Chondrocyte (in vitro differentiated cells): ENCODE data around the gene ODR4. TPM values are rescaled to one million over a fixed set of nuclear protein-coding genes. Genes with fewer than 3 reads are reported as not detected.
"Not testable (repeated sequence)": the region's sequence is repeated elsewhere in the genome, so short reads cannot be mapped to it uniquely, and the experiment has no call there.

ENCODE experiments used
- DNase-seq: peaks from one replicate; pipeline ENCODE4 v3.0.0; 2021; ENCODE audit warnings: mixed read lengths, low spot score
- H3K27ac Mint-ChIP-seq: one replicate; pipeline ENCODE4 v1.8.0; 2021; ENCODE audit warnings: mild to moderate bottlenecking, moderate library complexity, mixed read lengths; ENCODE audit not compliant: unreplicated experiment
- H3K27me3 Mint-ChIP-seq: 2 replicates; pipeline ENCODE4 v1.8.0; 2021; ENCODE audit warnings: low read depth, mixed read lengths
- H3K36me3 Mint-ChIP-seq: 2 replicates; pipeline ENCODE4 v1.8.0; 2021; ENCODE audit warnings: low read depth, mixed read lengths
- H3K4me1 Mint-ChIP-seq: 2 replicates; pipeline ENCODE4 v1.8.0; 2021; ENCODE audit warnings: low read depth, mild to moderate bottlenecking, mixed read lengths
- H3K4me3 Mint-ChIP-seq: one replicate; pipeline ENCODE4 v1.8.0; 2021; ENCODE audit warnings: mild to moderate bottlenecking, moderate library complexity, mixed read lengths; ENCODE audit not compliant: unreplicated experiment
- H3K9me3 Mint-ChIP-seq: 2 replicates; pipeline ENCODE4 v1.8.0; 2021; ENCODE audit warnings: low read depth, mixed read lengths
- CTCF ChIP-seq: fragments of 200-600 bp; sonication (generic); IDR thresholded peaks from 2 replicates; pipeline ENCODE4 v1.5.0; 2021; ENCODE audit warnings: antibody characterized with exemption, mild to moderate bottlenecking, moderate library complexity
- total RNA-seq: library from RNA; stranded (reverse); gene quantifications from 3 replicates; pipeline ENCODE4 v1.2.1, GENCODE V29; 2021

The ODR4 gene
- total RNA-seq, 1 donor from 2014 or later, result 16.7 TPM

GRCh38 chr1:186340772-186341171, 34.9 kb upstream of the ODR4 start:
- Mint-ChIP-seq H3K4me1 (no peaks in the 10 kb centered on the region), H3K27ac (no peak overlapping the region), H3K4me3 (no peak overlapping the region), H3K27me3 (no peaks in the 10 kb centered on the region), H3K9me3 (no peaks in the 10 kb centered on the region), H3K36me3 (peaks cover 38% of the 10 kb centered on the region)
- no peak for TF ChIP-seq CTCF
- DNase-seq, result no peak

GRCh38 chr1:186347837-186348691, 27.6 kb upstream of the ODR4 start:
- peaks cover 52% of the 10 kb centered on the region for H3K36me3 Mint-ChIP-seq
- H3K9me3 Mint-ChIP-seq, DNase-seq, H3K4me3 Mint-ChIP-seq, H3K27me3 Mint-ChIP-seq, H3K27ac Mint-ChIP-seq, H3K4me1 Mint-ChIP-seq: not testable (repeated sequence)

GRCh38 chr1:186374303-186375151, 1.1 kb upstream of the ODR4 start:
- Mint-ChIP-seq H3K9me3 (no peaks in the 10 kb centered on the region), H3K4me1 (peaks cover 33% of the 10 kb centered on the region), H3K36me3 (peaks cover 13% of the 10 kb centered on the region), H3K27ac (peak overlapping the region; percentile 100), H3K27me3 (no peaks in the 10 kb centered on the region), H3K4me3 (peak overlapping the region; percentile 94)
- DNase-seq, result no peak
- TF ChIP-seq CTCF, result no peak

GRCh38 chr1:186375929-186376319, 286 bp downstream of the ODR4 start:
- peak overlapping the region; percentile 94 for H3K4me3 Mint-ChIP-seq
- DNase-seq, result no peak
- peaks cover 12% of the 10 kb centered on the region for H3K36me3 Mint-ChIP-seq
- H3K9me3 Mint-ChIP-seq, result no peaks in the 10 kb centered on the region
- H3K4me1 Mint-ChIP-seq, result peaks cover 33% of the 10 kb centered on the region
- no peaks in the 10 kb centered on the region for H3K27me3 Mint-ChIP-seq
- no peak for TF ChIP-seq CTCF
- peak overlapping the region; percentile 100 for H3K27ac Mint-ChIP-seq

- H3K4me3 Mint-ChIP-seq, result no peak overlapping the region
- no peaks in the 10 kb centered on the region for H3K9me3 Mint-ChIP-seq
- peaks cover 7% of the 10 kb centered on the region for H3K36me3 Mint-ChIP-seq
- DNase-seq, result no peak
- no peak for TF ChIP-seq CTCF
- H3K27ac Mint-ChIP-seq, result no peak overlapping the region
- no peaks in the 10 kb centered on the region for H3K27me3 Mint-ChIP-seq
- H3K4me1 Mint-ChIP-seq, result no peaks in the 10 kb centered on the region
Measured at GRCh38 chr1:186386725-186387383, 11.2 kb downstream of the ODR4 start.
